ENCODE data around the gene C20orf141. TPM values are rescaled to one million over a fixed set of nuclear protein-coding genes. Genes with fewer than 3 reads are reported as not detected.

C20orf141 gene
- total RNA-seq, 1 donor from 2014 or later: not detected

GRCh38 chr20:2839732-2840137, 24.9 kb downstream of the C20orf141 start:
- TF ChIP-seq, protein P1, sequence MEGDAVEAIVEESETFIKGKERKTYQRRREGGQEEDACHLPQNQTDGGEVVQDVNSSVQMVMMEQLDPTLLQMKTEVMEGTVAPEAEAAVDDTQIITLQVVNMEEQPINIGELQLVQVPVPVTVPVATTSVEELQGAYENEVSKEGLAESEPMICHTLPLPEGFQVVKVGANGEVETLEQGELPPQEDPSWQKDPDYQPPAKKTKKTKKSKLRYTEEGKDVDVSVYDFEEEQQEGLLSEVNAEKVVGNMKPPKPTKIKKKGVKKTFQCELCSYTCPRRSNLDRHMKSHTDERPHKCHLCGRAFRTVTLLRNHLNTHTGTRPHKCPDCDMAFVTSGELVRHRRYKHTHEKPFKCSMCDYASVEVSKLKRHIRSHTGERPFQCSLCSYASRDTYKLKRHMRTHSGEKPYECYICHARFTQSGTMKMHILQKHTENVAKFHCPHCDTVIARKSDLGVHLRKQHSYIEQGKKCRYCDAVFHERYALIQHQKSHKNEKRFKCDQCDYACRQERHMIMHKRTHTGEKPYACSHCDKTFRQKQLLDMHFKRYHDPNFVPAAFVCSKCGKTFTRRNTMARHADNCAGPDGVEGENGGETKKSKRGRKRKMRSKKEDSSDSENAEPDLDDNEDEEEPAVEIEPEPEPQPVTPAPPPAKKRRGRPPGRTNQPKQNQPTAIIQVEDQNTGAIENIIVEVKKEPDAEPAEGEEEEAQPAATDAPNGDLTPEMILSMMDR (conservative IDR thresholded peaks at IDR 0.05; ENCODE audit: low read depth, low read length): no peak
- peak overlapping the region; percentile 98 for H3K4me3 ChIP-seq (ENCODE audit: low read depth, low read length)
- DNase-seq (ENCODE audit: low read depth): no peak

- TF ChIP-seq, protein P1 (conservative IDR thresholded peaks at IDR 0.05; ENCODE audit: low read depth, low read length): no peak
- peak within 1 kb of the TSS; percentile 98 for H3K4me3 ChIP-seq (ENCODE audit: low read depth, low read length)
- DNase-seq (ENCODE audit: low read depth): no peak
These were observed 25.6 kb downstream of the C20orf141 start, which contains the start of the genes PCED1A and VPS16 for GRCh38 chr20:2840138-2840966. TSS of gene PCED1A (minus strand) at chr20:2840655. CDS start at chr20:2839912, 743 bp downstream. TSS of gene VPS16 (plus strand) at chr20:2840745. CDS start at chr20:2840775, 30 bp downstream.

GRCh38 chr20:2840967-2841531, 26.3 kb downstream of the C20orf141 start:
- TF ChIP-seq, protein P1 (conservative IDR thresholded peaks at IDR 0.05; ENCODE audit: low read depth, low read length): no peak
- no peak for DNase-seq (ENCODE audit: low read depth)
- peak overlapping the region; percentile 98 for H3K4me3 ChIP-seq (ENCODE audit: low read depth, low read length)

DNA sequence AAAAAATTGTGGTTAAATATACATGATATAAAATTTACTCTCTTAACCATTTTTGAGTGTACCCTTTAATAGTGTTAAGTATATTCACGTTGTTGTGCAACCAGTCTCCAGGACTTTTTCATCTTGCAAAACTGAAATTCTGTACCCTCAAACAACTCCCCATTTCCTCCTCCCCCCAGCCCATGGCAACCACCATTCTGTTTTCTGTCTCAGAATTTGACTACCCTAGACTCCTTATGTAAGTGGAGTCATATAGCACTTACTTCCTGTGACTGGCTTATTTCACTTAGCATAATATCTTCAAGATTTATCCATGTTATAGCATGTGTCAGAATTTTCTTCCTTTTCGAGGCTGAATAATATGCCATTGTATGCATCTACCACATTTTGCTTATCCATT, 30.8 kb downstream of the C20orf141 start:
- TF ChIP-seq, protein P1 (conservative IDR thresholded peaks at IDR 0.05; ENCODE audit: low read depth, low read length): no peak
- H3K4me3 ChIP-seq (ENCODE audit: low read depth, low read length): no peak overlapping the region
- no peak for DNase-seq (ENCODE audit: low read depth)

- DNase-seq (ENCODE audit: low read depth): no peak
- TF ChIP-seq, protein P1 (conservative IDR thresholded peaks at IDR 0.05; ENCODE audit: low read depth, low read length): no peak
- no peak overlapping the region for H3K4me3 ChIP-seq (ENCODE audit: low read depth, low read length)
These were observed 31.9 kb downstream of the C20orf141 start for GRCh38 chr20:2846698-2847097.

DNA sequence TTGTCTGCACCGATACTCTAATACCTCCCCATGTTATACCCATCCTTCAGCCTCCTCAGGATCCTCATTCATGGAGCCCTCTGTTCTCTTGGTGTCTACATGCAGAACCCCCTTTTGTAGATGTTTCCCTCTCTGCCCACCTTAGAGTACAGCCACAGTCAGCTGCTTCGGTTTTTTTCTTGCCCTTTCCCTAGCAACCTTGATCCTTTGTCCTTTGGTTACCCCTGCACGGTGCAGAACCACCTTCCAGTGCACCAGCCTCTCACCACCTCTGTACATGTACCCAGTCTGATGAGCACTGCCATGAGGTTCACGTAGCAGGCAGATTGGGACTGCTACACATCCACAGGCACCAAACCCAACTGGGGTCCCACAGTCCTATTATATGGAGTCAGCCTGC, 33.0 kb downstream of the C20orf141 start:
- no peak for DNase-seq (ENCODE audit: low read depth)
- TF ChIP-seq, protein P1 (conservative IDR thresholded peaks at IDR 0.05; ENCODE audit: low read depth, low read length): no peak
- H3K4me3 ChIP-seq (ENCODE audit: low read depth, low read length): no peak overlapping the region
